Measurements from ENCODE around the gene KLHL35.

DNA sequence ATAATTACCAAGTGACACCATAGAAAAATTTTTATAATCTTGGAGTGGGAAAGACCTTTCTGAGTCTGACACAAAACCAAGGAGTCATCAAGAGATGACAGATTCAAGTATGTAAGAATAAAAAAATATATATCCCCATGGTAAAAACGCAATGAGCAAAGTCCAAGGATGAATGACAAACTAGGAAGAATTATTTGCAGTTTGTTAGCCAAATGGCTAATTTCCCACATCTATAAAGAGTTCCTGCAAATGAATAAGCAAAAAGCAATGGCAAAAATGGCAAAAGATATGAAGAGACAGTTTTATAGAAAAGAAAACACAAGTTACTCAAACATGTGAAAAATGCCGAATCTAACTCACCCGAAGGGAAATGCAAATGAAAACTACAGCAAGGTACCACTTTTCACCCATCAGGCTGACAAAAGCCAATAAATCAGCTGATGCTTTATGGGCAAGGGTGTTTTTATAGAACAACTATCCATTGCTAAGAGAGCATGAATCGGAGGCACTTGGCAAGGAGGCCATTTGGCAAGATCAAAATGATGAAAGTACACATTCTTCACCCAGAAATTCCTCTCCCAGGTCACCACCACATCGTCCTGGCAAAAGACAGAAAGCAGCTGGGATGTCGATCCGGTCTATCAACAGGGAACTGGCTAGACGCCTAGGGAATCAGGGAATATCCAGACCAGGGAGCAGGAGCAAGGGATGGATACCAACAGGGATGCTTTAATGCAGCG is 21.1 kb upstream of the KLHL35 start:
- TF ChIP-seq POLR2A (IDR thresholded peaks at IDR 0.05; ENCODE audit: low read length): no peak
- no peak for TF ChIP-seq GATA1 (IDR thresholded peaks at IDR 0.05; ENCODE audit: low read depth, low read length)
